HepG2 (cell line): ENCODE results near the gene EMC9.

Experiments
- AGO1 ChIP-seq: fragments of 200-400 bp; formaldehyde crosslinking; IDR thresholded peaks from 2 replicates; pipeline ENCODE4 v1.6.1; 2017; ENCODE audit warnings: mild to moderate bottlenecking, low read depth, low read length, moderate library complexity; ENCODE audit not compliant: poor library complexity, severe bottlenecking
- ARNT2 ChIP-seq: sonication (generic); formaldehyde crosslinking; IDR thresholded peaks from 2 replicates; pipeline ENCODE4 v1.8.0; 2022; ENCODE audit warnings: mild to moderate bottlenecking, low read depth, missing genetic modification reagents, moderate library complexity
- POLR2A ChIP-seq, 2 experiments: IDR thresholded peaks; 2 replicates each; pipeline ENCODE4 v1.6.1; 2011; ENCODE audit warnings: low read depth in 2 of 2, low read length in 2 of 2, mild to moderate bottlenecking in 1 of 2, moderate library complexity in 1 of 2; ENCODE audit not compliant: insufficient read depth in 1 of 2
- ZNF350 ChIP-seq: sonication (generic); formaldehyde crosslinking; IDR thresholded peaks from 2 replicates; pipeline ENCODE4 v1.4.0; 2020; ENCODE audit warnings: mild to moderate bottlenecking, low read depth, missing genetic modification reagents, borderline replicate concordance
- TF ChIP-seq, protein P1 (sequence below): sonication (generic); formaldehyde crosslinking; IDR thresholded peaks from 2 replicates; pipeline ENCODE4 v1.4.0; 2020; ENCODE audit warnings: mild to moderate bottlenecking, missing genetic modification reagents
- TF ChIP-seq, protein P2 (sequence below), 2 experiments: IDR thresholded peaks; 2 replicates each; pipeline ENCODE4 v1.6.1; 2011 to 2012; ENCODE audit warnings: low read length in 2 of 2, borderline replicate concordance in 1 of 2, low read depth in 1 of 2, mild to moderate bottlenecking in 1 of 2, moderate library complexity in 1 of 2
- TF ChIP-seq, protein P3 (sequence below): sonication (generic); formaldehyde crosslinking; IDR thresholded peaks from 2 replicates; pipeline ENCODE4 v1.5.0; 2020; ENCODE audit warnings: mild to moderate bottlenecking, missing genetic modification reagents, moderate library complexity
- TF ChIP-seq, protein P4 (sequence below): sonication (generic); formaldehyde crosslinking; IDR thresholded peaks from 2 replicates; pipeline ENCODE4 v1.5.1; 2020; ENCODE audit warnings: mild to moderate bottlenecking, missing genetic modification reagents

DNA sequence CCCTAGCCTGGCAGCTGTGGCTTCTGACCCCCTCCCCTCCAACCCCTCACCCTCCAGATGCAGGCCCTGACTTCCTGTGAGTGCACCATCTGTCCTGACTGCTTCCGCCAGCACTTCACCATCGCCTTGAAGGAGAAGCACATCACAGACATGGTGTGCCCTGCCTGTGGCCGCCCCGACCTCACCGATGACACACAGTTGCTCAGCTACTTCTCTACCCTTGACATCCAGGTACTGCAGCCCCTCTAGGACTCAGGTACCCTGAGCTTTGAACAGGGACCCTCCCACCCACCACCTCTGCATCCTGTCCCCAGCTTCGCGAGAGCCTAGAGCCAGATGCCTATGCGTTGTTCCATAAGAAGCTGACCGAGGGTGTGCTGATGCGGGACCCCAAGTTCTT lies 13.7 kb upstream of the EMC9 start:
- TF ChIP-seq, protein P1, sequence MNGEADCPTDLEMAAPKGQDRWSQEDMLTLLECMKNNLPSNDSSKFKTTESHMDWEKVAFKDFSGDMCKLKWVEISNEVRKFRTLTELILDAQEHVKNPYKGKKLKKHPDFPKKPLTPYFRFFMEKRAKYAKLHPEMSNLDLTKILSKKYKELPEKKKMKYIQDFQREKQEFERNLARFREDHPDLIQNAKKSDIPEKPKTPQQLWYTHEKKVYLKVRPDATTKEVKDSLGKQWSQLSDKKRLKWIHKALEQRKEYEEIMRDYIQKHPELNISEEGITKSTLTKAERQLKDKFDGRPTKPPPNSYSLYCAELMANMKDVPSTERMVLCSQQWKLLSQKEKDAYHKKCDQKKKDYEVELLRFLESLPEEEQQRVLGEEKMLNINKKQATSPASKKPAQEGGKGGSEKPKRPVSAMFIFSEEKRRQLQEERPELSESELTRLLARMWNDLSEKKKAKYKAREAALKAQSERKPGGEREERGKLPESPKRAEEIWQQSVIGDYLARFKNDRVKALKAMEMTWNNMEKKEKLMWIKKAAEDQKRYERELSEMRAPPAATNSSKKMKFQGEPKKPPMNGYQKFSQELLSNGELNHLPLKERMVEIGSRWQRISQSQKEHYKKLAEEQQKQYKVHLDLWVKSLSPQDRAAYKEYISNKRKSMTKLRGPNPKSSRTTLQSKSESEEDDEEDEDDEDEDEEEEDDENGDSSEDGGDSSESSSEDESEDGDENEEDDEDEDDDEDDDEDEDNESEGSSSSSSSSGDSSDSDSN (CRISPR knock-in tag): no peak
- TF ChIP-seq POLR2A (IDR thresholded peaks at IDR 0.05; ENCODE audit: insufficient read depth in 1 of 2, low read depth in 2 of 2, low read length in 2 of 2): no peak
- no peak for TF ChIP-seq AGO1
- TF ChIP-seq ARNT2 (CRISPR knock-in tag): no peak
- TF ChIP-seq, protein P2, sequence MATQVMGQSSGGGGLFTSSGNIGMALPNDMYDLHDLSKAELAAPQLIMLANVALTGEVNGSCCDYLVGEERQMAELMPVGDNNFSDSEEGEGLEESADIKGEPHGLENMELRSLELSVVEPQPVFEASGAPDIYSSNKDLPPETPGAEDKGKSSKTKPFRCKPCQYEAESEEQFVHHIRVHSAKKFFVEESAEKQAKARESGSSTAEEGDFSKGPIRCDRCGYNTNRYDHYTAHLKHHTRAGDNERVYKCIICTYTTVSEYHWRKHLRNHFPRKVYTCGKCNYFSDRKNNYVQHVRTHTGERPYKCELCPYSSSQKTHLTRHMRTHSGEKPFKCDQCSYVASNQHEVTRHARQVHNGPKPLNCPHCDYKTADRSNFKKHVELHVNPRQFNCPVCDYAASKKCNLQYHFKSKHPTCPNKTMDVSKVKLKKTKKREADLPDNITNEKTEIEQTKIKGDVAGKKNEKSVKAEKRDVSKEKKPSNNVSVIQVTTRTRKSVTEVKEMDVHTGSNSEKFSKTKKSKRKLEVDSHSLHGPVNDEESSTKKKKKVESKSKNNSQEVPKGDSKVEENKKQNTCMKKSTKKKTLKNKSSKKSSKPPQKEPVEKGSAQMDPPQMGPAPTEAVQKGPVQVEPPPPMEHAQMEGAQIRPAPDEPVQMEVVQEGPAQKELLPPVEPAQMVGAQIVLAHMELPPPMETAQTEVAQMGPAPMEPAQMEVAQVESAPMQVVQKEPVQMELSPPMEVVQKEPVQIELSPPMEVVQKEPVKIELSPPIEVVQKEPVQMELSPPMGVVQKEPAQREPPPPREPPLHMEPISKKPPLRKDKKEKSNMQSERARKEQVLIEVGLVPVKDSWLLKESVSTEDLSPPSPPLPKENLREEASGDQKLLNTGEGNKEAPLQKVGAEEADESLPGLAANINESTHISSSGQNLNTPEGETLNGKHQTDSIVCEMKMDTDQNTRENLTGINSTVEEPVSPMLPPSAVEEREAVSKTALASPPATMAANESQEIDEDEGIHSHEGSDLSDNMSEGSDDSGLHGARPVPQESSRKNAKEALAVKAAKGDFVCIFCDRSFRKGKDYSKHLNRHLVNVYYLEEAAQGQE (IDR thresholded peaks at IDR 0.05; ENCODE audit: borderline replicate concordance in 1 of 2, low read depth in 1 of 2, low read length in 2 of 2): no peak
- TF ChIP-seq, protein P3, sequence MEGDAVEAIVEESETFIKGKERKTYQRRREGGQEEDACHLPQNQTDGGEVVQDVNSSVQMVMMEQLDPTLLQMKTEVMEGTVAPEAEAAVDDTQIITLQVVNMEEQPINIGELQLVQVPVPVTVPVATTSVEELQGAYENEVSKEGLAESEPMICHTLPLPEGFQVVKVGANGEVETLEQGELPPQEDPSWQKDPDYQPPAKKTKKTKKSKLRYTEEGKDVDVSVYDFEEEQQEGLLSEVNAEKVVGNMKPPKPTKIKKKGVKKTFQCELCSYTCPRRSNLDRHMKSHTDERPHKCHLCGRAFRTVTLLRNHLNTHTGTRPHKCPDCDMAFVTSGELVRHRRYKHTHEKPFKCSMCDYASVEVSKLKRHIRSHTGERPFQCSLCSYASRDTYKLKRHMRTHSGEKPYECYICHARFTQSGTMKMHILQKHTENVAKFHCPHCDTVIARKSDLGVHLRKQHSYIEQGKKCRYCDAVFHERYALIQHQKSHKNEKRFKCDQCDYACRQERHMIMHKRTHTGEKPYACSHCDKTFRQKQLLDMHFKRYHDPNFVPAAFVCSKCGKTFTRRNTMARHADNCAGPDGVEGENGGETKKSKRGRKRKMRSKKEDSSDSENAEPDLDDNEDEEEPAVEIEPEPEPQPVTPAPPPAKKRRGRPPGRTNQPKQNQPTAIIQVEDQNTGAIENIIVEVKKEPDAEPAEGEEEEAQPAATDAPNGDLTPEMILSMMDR (CRISPR knock-in tag): no peak
- TF ChIP-seq, protein P4, sequence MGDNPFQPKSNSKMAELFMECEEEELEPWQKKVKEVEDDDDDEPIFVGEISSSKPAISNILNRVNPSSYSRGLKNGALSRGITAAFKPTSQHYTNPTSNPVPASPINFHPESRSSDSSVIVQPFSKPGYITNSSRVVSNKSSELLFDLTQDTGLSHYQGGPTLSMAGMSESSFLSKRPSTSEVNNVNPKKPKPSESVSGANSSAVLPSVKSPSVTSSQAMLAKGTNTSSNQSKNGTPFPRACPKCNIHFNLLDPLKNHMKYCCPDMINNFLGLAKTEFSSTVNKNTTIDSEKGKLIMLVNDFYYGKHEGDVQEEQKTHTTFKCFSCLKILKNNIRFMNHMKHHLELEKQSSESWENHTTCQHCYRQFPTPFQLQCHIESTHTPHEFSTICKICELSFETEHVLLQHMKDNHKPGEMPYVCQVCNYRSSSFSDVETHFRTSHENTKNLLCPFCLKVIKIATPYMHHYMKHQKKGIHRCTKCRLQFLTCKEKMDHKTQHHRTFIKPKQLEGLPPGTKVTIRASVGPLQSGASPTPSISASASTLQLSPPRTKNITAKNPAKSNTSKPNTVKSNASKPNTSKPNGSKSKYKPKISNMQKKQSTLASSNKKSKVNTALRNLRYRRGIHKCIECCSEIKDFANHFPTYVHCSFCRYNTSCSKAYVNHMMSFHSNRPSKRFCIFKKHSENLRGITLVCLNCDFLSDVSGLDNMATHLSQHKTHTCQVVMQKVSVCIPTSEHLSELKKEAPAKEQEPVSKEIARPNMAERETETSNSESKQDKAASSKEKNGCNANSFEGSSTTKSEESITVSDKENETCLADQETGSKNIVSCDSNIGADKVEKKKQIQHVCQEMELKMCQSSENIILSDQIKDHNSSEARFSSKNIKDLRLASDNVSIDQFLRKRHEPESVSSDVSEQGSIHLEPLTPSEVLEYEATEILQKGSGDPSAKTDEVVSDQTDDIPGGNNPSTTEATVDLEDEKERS (CRISPR knock-in tag): no peak
- no peak for TF ChIP-seq ZNF350 (CRISPR knock-in tag)
